AG04450 (cell line): ENCODE measurements around the gene DEDD2. TPM values are rescaled to one million over a fixed set of nuclear protein-coding genes. Genes with fewer than 3 reads are reported as not detected.

ENCODE experiments used
- CTCF ChIA-PET: fragments of 300-600, 350-600 bp; formaldehyde crosslinking; extraction: SDS; loops from one replicate; lab custom pipeline; 2022; ENCODE audit warnings: antibody characterized with exemption, inconsistent platforms; lab: Charles Lee
- POLR2A ChIA-PET: fragments of 350-600 bp; formaldehyde crosslinking; extraction: SDS; loops from one replicate; lab custom pipeline; 2021; ENCODE audit warnings: antibody characterized with exemption, inconsistent platforms; lab: Yijun Ruan, JAX
- DNase-seq: peaks from one replicate; pipeline ENCODE4 v3.0.0-alpha.2; 2011; ENCODE audit warnings: low read depth, low spot score
- H3K27ac ChIP-seq: one replicate; pipeline ENCODE4 v1.5.1; 2012; ENCODE audit warnings: low read depth, low read length, control low read depth
- H3K27me3 ChIP-seq: one replicate; pipeline ENCODE4 v1.6.0; 2012; ENCODE audit warnings: low read length; ENCODE audit not compliant: control insufficient read depth, insufficient read depth
- H3K4me3 ChIP-seq: 2 replicates; pipeline ENCODE4 v1.5.1; 2011; ENCODE audit warnings: mild to moderate bottlenecking, low read depth, low read length, control low read depth
- H3K9me3 ChIP-seq: 2 replicates; pipeline ENCODE4 v1.5.1; 2012; ENCODE audit warnings: low read length; ENCODE audit not compliant: control insufficient read depth, insufficient read depth
- CTCF ChIP-seq: IDR thresholded peaks from 2 replicates; pipeline ENCODE4 v1.5.1; 2011; ENCODE audit warnings: low read depth, low read length, control low read depth, inconsistent platforms
- polyA plus RNA-seq: library from polyadenylated mRNA; depleted of rRNA; stranded (reverse); fragments of >200 nt; gene quantifications from 2 replicates; pipeline ENCODE4 v1.2.3, GENCODE V29; 2011

The DEDD2 gene
- polyA plus RNA-seq, 1 experiment = 11.8 TPM

- no peak for DNase-seq
- ChIA-PET CTCF (no interaction called here), POLR2A (no interaction called here)
- H3K9me3 ChIP-seq = no peaks in the 10 kb centered on the region
- H3K4me3 ChIP-seq = no peak overlapping the region
- no peak overlapping the region for H3K27ac ChIP-seq
- H3K27me3 ChIP-seq = peaks cover 83% of the 10 kb centered on the region
- no peak for TF ChIP-seq CTCF
Measured at GRCh38 chr19:42152910-42153671, 64.4 kb downstream of the DEDD2 start.

GRCh38 chr19:42151782-42152684 is 65.4 kb downstream of the DEDD2 start:
- TF ChIP-seq CTCF = no peak
- DNase-seq = no peak
- Histone ChIP-seq H3K27me3 (peaks cover 85% of the 10 kb centered on the region), H3K4me3 (no peak overlapping the region), H3K27ac (no peak overlapping the region), H3K9me3 (no peaks in the 10 kb centered on the region)
- ChIA-PET POLR2A (no interaction called here), CTCF (no interaction called here)

- POLR2A ChIA-PET = no interaction called here
- CTCF ChIA-PET = no interaction called here
- no peak for TF ChIP-seq CTCF
Measured at GRCh38 chr19:42150911-42151361, 66.5 kb downstream of the DEDD2 start.

GRCh38 chr19:42150364-42150763 is 67.1 kb downstream of the DEDD2 start:
- CTCF ChIA-PET = no interaction called here
- H3K27me3 ChIP-seq = peaks cover 82% of the 10 kb centered on the region

More at GRCh38 chr19:42150911-42151361, 66.5 kb downstream of the DEDD2 start:
- no peaks in the 10 kb centered on the region for H3K9me3 ChIP-seq
- H3K4me3 ChIP-seq = no peak overlapping the region
- no peak for DNase-seq
- H3K27ac ChIP-seq = no peak overlapping the region
- H3K27me3 ChIP-seq = peaks cover 87% of the 10 kb centered on the region

More at GRCh38 chr19:42150364-42150763, 67.1 kb downstream of the DEDD2 start:
- DNase-seq = no peak
- H3K9me3 ChIP-seq = no peaks in the 10 kb centered on the region
- TF ChIP-seq CTCF = no peak
- H3K4me3 ChIP-seq = no peak overlapping the region
- no peak overlapping the region for H3K27ac ChIP-seq
- POLR2A ChIA-PET = interaction anchor here (0.6 kb wide), 1 partner anchor 11 kb away, joined by 5 read pairs; no protein-coding TSS in a partner anchor
